ENCODE measurements around the gene ARID1A.

DNA sequence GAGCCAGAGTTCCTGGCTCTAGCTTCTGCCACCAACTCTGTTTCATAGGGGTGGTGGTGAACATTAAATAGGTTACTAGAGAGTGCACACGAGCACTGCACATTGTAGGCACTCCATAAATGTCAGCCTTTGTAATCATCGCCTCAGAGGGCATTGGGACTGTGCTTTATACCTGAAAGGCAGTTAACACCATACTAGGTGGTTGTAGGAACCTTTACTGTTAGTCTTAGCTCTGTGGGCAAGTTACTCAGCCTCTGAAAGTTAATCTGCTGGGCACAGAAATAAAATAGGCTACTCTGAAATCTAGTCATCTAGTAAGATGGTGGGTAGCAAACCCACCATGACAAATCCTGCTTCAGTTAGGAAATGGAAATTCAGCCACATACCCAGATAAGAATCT lies 37.6 kb downstream of the ARID1A start:
- TF ChIP-seq POLR2AphosphoS5 (IDR thresholded peaks at IDR 0.05; ENCODE audit: low read depth, low read length) (no peak), TAF1 (IDR thresholded peaks at IDR 0.05; ENCODE audit: borderline replicate concordance, insufficient read depth, low read length) (no peak)

Data from PFSK-1 (cell line).